HG02973 (cell line): Measurements from ENCODE around the gene CDH5.

Experiments
- ATAC-seq: cut with Tn5 transposase; IDR thresholded peaks from one replicate; pipeline ENCODE4 v1.9.1; 2021; ENCODE audit warnings: moderate library complexity; ENCODE audit not compliant: unreplicated experiment

CDH5 gene

DNA sequence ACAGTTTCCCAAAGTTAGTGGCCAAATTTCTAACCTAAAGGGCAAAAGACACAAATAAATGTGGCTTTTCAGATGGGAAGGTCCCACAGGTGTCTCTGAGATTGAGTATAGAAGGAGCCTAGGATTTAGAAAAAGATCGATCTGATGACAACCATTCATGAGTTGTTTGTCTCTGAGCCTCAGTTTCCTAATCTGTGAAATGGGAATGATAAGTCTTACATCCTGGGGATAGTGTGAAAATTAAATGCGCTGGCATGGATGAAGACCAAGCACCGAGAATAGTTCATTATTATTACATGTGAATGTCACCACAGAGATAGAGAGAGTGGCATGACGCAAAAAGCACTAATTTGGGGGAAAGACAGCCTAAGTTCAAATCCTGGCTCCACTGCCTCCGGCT lies 7.2 kb downstream of the CDH5 start:
- no peak for ATAC-seq

DNA sequence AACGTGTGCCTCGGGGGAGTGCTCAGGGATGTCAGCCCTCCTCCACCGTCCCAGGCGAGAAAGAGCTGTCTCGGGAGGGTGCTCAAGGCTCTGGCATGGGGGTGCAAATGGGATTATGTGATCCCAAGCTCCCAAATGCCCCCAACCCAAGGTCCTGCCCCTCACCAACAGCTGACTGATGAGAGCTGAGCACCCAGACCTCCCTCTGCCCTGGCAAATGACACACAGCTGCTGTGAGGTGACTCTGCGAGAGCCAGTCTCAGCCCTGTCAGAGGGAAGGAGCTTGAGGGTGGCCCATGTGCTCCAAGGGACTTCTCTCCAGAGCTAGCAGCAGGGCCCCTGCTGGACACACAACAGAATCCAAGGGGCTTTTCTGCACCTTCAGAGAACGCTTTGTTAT lies 7.7 kb downstream of the CDH5 start:
- ATAC-seq, result no peak

DNA sequence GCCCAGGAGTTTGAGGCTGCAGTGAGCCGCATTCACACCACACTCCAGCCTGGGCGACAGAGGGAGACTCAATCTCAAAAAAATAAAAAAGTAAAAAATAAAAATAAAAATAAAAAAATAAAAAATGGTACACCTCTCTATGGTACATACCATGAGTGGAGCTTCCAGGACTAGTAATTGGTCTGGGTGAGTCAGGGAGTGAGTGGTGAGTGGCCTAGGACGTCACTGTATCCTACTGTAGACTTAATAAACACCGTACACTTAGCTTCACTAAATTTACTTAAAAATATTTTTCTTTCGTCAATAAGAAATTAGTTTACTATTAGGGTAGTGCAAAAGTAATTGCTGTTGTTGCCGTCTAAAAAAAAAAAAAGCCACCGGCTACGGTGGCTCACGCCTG lies 9.0 kb downstream of the CDH5 start:
- ATAC-seq, result no peak

- ATAC-seq, result no peak
These were observed 9.6 kb downstream of the CDH5 start for GRCh38 chr16:66376114-66376513.

- ATAC-seq, result no peak
These were observed 10.2 kb downstream of the CDH5 start for GRCh38 chr16:66376577-66377305.

DNA sequence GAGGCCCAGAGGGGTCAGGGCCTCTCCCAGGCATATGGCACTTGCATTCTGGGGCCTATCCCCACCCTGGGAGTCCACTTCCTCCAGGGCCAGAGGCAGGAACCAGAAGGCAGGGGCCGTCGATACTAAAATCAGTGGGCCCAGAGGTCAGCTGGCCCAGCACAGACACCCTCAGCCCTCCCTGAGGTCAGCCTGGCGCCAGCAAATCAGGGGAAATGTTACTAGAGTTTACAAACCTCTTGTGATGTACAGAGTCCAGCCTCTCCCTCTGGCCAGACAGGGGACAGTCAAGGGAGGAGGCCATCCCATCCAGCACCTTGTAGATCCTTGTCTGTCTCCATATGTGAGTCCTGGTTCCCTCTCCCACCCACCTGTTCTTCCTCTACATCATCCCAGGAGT lies 10.8 kb downstream of the CDH5 start:
- no peak for ATAC-seq

- ATAC-seq, result no peak
These were observed 12.5 kb downstream of the CDH5 start for GRCh38 chr16:66378741-66379570.

DNA sequence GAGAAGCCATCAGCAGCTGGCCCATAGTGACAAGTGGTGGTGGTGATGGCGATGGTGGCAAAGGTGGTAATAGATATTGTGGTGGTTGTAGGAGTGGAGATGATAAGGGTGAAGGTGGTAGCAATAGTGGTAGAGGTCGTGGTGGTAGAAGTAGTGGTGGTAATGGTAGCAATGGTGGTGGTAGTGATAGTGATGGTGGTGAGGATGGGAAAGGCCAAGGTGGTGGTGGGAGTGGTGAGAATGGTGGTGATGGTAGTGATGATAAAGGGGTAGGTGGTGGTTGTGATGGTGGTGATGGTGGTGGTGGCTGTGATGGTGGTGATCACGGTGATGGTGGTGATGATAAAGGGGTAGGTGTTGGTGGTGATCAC lies 13.1 kb downstream of the CDH5 start:
- no peak for ATAC-seq

DNA sequence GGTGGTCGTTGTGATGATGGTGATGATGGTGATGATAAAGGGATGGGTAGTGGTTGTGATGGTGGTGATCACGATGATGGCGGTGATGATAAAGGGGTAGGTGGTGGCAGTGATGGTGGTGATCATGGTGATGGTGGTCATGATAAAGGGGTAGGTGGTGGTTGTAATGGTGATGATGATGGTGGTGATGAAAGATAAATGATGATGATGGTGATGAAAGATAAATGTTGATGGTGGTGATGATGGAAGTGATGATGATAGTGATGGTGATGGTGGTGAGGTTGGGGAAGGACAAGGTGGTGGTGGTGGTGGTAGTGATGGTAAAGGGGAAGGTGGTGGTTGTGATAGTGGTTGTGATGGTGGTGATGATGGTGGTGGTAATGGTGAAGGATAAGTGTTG lies 13.9 kb downstream of the CDH5 start:
- ATAC-seq, result no peak

DNA sequence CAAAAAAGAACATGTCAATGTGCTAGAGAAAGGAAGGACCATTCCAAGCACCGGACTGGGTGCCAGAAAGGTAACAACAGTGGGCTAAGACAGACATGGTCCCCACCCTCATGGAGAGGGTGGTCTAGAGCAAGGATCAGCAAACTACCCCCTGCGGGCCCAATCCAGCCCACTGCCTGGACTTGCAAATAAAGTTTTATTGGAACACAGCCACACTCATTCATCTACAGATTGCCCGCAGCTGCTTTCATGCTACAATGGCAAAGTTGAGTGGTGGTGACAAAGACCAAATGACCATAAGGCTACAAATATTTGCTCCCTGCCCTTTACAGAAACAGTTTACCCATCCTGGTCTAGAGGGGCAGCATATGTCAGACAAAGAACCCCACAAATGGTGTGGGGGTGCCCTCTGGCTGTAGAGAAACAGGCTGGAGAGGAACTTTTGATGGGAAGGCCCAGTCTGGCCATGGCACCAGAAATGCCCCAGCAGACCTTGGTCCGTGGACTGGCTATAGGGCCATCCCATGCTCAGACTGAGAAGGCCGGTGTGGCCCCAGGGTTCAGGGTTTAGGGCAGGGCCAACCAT lies 15.2 kb downstream of the CDH5 start:
- no peak for ATAC-seq

DNA sequence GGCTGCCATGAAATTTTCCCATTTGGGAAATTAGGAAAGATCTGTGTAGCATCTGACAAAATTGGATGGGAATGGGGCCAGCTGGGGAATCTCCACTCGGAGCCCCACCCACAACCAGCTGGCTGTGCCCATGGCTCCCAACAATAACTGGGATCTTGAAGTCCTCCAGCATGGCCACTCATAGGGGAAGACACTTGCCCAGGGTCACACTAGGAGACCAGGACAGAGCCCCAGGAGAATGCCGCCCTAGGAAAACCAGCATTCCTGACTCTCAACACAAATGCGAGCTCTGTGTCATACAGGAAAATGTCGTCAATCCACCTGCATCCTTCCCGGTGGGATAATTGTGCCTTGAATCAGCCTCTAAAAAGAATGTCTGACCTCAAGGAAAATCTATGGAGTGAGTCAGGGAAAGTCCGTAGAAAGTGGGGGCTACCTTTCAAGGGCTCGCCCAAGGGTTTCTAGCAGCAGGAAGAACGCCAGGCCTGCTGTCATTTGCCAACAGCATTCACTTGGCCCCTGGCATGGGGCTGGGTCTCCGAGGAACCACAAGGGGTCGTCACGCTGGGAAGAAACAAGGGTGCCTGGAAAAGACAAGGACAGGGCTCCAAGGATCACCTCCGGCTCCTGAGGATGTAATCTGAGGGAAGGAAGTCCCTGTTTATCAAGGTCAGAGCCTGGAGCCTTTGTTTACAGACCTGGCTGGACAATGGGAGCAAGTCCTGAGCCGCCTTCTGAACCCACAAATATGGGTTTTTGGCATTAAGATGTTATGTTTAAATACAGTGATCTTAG lies 15.9 kb downstream of the CDH5 start:
- ATAC-seq, result no peak

DNA sequence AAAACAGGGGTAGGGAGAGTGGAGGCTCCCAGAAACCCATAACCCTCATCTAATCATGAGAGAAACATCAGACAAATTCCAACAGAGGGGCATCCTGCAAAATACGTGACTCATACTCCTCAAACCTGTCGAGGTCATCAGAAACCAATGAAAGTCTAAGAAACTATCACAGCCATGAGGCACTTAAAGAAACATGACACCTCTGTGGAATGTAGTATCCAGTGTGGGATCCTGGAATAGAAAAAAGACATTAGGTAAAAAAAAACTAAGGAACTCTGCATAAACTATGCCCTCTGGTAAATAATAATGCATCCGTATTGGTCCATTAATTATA lies 16.4 kb downstream of the CDH5 start:
- ATAC-seq, result no peak

DNA sequence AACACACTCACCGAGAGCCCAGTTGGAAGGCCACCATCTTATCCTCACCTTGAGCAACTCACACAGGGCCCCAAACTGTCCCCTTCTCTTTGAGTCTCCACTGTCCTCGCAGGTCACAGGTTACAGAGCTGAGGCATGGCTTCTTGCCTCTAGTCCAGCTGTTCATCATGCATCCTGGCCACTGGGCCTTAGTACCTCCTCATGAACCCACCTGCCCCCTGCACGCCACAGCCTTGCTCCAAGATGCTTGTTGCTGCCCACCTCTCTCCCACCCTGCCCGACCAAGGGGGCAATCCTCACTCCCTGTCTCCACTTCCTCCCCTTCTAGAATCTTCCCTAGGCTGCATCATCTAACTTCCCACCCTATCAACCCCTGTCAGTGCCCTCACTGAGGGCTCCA lies 17.1 kb downstream of the CDH5 start:
- ATAC-seq, result no peak

GRCh38 chr16:66385415-66385814 lies 18.9 kb downstream of the CDH5 start:
- no peak for ATAC-seq

- no peak for ATAC-seq
These were observed 20.4 kb downstream of the CDH5 start for GRCh38 chr16:66386629-66387622.

DNA sequence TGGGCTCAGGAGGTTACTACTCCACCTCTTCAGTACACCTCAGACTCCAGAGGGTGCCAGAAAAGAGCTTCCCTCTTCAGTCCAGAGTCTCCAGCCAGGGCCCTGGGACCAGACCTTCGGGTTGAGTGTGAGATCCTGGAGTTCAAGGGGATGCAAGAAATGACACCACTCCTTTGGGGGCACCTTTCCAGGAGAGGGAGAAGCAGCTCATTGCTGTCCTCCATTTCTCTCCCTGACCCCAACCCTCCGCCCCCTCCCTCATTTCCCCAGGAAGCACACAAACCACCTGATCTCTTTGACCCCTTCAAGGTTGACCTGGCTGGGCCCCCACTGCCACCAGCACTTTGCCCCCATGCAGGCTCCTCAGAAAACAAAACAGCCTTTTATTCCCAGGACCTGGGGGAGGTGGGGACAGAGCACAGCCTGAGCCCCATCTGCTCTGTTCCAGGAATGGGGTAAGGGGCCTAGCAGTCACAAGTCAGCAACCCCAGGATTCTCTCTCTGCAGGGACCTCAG lies 21.4 kb downstream of the CDH5 start:
- ATAC-seq, result no peak

DNA sequence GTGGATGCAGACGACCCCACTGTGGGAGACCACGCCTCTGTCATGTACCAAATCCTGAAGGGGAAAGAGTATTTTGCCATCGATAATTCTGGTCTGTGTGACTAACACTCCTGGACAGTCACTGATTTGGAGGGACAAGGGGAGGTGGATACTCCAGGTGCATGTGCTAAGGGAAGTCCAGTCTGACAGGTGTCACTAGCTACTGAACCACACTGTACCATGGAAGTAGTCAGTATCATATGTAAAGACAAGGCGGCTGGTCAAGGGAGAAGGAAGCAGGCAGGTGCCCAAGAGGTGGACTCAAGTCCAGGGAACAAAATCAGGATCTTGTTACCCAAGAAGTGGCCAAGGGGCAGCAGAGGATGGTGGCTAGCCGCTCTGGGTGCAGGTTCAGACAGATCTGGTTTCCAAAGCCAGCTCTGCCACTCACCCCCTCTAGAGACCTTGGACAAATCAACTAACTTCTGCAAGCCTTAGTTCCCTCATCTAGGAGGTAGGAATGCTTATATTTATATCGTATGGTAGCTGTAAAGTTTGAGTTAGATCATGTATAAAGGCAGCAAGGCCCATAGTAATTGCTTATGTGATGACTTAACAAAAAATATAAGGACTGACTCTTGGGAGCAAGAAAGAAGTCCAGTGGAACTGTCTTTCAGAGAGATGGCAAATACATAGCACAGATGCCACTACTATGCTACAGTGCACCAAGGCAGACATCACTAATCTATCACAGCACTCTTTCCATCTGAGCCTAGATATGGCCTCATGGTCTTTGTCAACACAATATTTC lies 22.1 kb downstream of the CDH5 start:
- ATAC-seq, result no peak

DNA sequence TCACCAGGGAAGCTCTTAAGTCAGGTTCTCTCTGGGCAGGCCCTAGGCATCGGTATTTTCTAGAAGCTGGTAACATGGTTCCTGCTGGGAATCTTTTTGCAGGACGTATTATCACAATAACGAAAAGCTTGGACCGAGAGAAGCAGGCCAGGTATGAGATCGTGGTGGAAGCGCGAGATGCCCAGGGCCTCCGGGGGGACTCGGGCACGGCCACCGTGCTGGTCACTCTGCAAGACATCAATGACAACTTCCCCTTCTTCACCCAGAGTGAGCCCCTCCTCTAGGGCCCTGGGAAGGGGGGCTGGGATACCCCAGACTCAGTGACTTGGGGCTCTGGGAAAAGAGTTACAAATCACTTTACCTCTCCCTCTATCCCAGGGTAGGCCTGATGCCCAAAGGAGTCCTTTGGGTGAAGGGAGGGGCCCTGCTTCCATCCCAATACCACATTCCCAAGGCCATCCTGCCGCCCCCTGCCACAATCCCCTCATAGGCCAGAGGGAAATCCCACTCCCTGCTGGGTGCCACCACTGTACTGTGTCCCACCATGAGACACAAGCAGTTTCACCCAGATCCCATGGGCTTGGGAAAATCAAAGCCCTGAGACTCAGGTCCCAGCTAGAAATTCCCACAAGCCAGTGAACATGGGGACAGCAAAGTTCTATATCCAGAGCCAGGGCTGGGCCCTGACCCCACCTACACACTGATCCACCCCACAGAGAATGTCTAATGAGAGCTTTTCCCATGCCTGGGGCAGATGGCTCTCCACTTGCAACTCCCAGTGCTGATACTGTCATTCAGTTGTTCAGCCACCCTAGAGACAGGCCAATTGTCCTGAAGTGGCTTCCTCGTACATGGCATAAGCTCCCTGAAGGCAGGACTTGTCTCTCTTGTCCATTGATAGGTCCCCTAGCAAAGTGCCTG lies 23.0 kb downstream of the CDH5 start:
- no peak for ATAC-seq
